SK-N-SH (cell line): ENCODE measurements around the gene ATRAID. TPM values are rescaled to one million over a fixed set of nuclear protein-coding genes. Genes with fewer than 3 reads are reported as not detected.

ENCODE experiments used
- CTCF ChIA-PET: fragments of 300-600, 350-600 bp; formaldehyde crosslinking; extraction: SDS; loops from one replicate; lab custom pipeline; 2021; lab: Yijun Ruan, JAX
- POLR2A ChIA-PET: fragments of 350-600 bp; sonication (Branson Sonifier 250); formaldehyde crosslinking; extraction: SDS; loops from one replicate; lab custom pipeline; 2020; ENCODE audit warnings: antibody characterized with exemption, inconsistent platforms; lab: Yijun Ruan, JAX
- DNase-seq: peaks from one replicate; pipeline ENCODE4 v3.0.0; 2012
- H2AFZ ChIP-seq: fragments of 200-600 bp; sonication (generic); 2 replicates; pipeline ENCODE4 v1.8.1; 2016; ENCODE audit warnings: antibody characterized with exemption, mild to moderate bottlenecking, low read depth
- H3F3A ChIP-seq: fragments of 200-600 bp; sonication (generic); replicated peaks from 2 replicates; pipeline ENCODE3; 2016; ENCODE audit warnings: antibody characterized with exemption, mild to moderate bottlenecking; ENCODE audit not compliant: insufficient read depth
- H3K27ac ChIP-seq, 2 experiments: fragments of 200-500 bp in 1 of 2; fragments of 200-600 bp in 1 of 2; sonication (Bioruptor generic) in 1 of 2; sonication (generic), shearing (Covaris generic) in 1 of 2; 2 replicates each; pipeline versions ENCODE4 v1.5.1 to v1.6.1; 2014 to 2016; ENCODE audit warnings: low read depth in 2 of 2, inconsistent platforms in 1 of 2, low read length in 1 of 2, mild to moderate bottlenecking in 1 of 2, mixed read lengths in 1 of 2
- H3K27me3 ChIP-seq: fragments of 200-600 bp; sonication (generic), shearing (Covaris generic); 2 replicates; pipeline ENCODE4 v1.6.1; 2016; ENCODE audit warnings: mixed run types; ENCODE audit not compliant: insufficient read depth
- H3K36me3 ChIP-seq, 2 experiments: fragments of 200-500 bp in 1 of 2; fragments of 200-600 bp in 1 of 2; sonication (Bioruptor generic) in 1 of 2; sonication (generic) in 1 of 2; replicated peaks in 1 of 2; 2 replicates each; pipeline versions ENCODE3 to v1.5.1; 2014 to 2016; ENCODE audit warnings: low read length in 1 of 2, mild to moderate bottlenecking in 1 of 2; ENCODE audit not compliant: insufficient read depth in 2 of 2, control insufficient read depth in 1 of 2
- H3K4me1 ChIP-seq, 2 experiments: fragments of 200-500 bp in 1 of 2; fragments of 200-600 bp in 1 of 2; sonication (Bioruptor generic) in 1 of 2; sonication (generic), shearing (Covaris generic) in 1 of 2; 2 replicates each; pipeline versions ENCODE4 v1.5.1 to v1.6.1; 2014 to 2016; ENCODE audit warnings: low read depth in 1 of 2, low read length in 1 of 2, mixed run types in 1 of 2; ENCODE audit not compliant: insufficient read depth in 2 of 2, control insufficient read depth in 1 of 2
- H3K4me2 ChIP-seq: fragments of 200-600 bp; sonication (generic), shearing (Covaris generic); 2 replicates; pipeline ENCODE4 v1.6.1; 2017; ENCODE audit warnings: mixed run types
- H3K4me3 ChIP-seq, 2 experiments: fragments of 200-500 bp in 1 of 2; fragments of 200-600 bp in 1 of 2; sonication (Bioruptor generic) in 1 of 2; sonication (generic), shearing (Covaris generic) in 1 of 2; 2 replicates each; pipeline versions ENCODE4 v1.5.1 to v1.8.1; 2014 to 2016; ENCODE audit warnings: low read depth in 2 of 2, inconsistent platforms in 1 of 2, low read length in 1 of 2, mild to moderate bottlenecking in 1 of 2, mixed read lengths in 1 of 2, moderate library complexity in 1 of 2
- H3K79me2 ChIP-seq: fragments of 200-600 bp; sonication (generic); 2 replicates; pipeline ENCODE4 v1.8.1; 2017; ENCODE audit warnings: mild to moderate bottlenecking; ENCODE audit not compliant: insufficient read depth
- H3K9ac ChIP-seq: fragments of 200-600 bp; sonication (generic); 2 replicates; pipeline ENCODE4 v1.6.1; 2017; ENCODE audit warnings: mixed run types
- H3K9me2 ChIP-seq: fragments of 200-600 bp; sonication (generic); 2 replicates; pipeline ENCODE4 v1.6.1; 2017; ENCODE audit warnings: mixed run types
- H3K9me3 ChIP-seq: fragments of 200-600 bp; sonication (generic); 2 replicates; pipeline ENCODE4 v1.6.1; 2017; ENCODE audit warnings: mixed run types, mild to moderate bottlenecking, moderate library complexity
- H4K20me1 ChIP-seq: fragments of 200-600 bp; sonication (generic); 2 replicates; pipeline ENCODE4 v1.6.1; 2017; ENCODE audit warnings: mild to moderate bottlenecking, mixed run types; ENCODE audit not compliant: insufficient read depth
- CHD2 ChIP-seq: fragments of 150-350 bp; IDR thresholded peaks from 2 replicates; pipeline ENCODE4 v1.6.1; 2018; ENCODE audit warnings: low read length; ENCODE audit not compliant: partially characterized antibody
- EP300 ChIP-seq, 2 experiments: IDR thresholded peaks; 2 replicates each; pipeline versions ENCODE4 v1.4.0 to v1.6.1; 2012; ENCODE audit warnings: borderline replicate concordance in 1 of 2, low read depth in 1 of 2, low read length in 1 of 2
- FOXJ3 ChIP-seq: sonication (generic); formaldehyde crosslinking; IDR thresholded peaks from 2 replicates; pipeline ENCODE4 v1.5.1; 2020; ENCODE audit warnings: mild to moderate bottlenecking, missing genetic modification reagents
- FOXM1 ChIP-seq: IDR thresholded peaks from 2 replicates; pipeline ENCODE4 v1.4.0; 2012; ENCODE audit warnings: low read depth, mild to moderate bottlenecking
- GATA2 ChIP-seq: sonication (generic); formaldehyde crosslinking; IDR thresholded peaks from 2 replicates; pipeline ENCODE4 v1.5.0; 2020; ENCODE audit warnings: mild to moderate bottlenecking, missing genetic modification reagents
- MAX ChIP-seq: IDR thresholded peaks from 2 replicates; pipeline ENCODE4 v1.4.0; 2012; ENCODE audit warnings: low read depth
- POLR2AphosphoS5 ChIP-seq: IDR thresholded peaks from 2 replicates; pipeline ENCODE4 v1.6.1; 2012; ENCODE audit warnings: low read depth, low read length
- RAD21 ChIP-seq: IDR thresholded peaks from 2 replicates; pipeline ENCODE4 v1.6.1; 2012; ENCODE audit warnings: mild to moderate bottlenecking, low read length
- RCOR1 ChIP-seq: fragments of 150-350 bp; IDR thresholded peaks from 2 replicates; pipeline ENCODE4 v1.6.1; 2017; ENCODE audit warnings: antibody characterized with exemption, low read length
- REST ChIP-seq: IDR thresholded peaks from 2 replicates; pipeline ENCODE4 v1.6.1; 2012; ENCODE audit warnings: mild to moderate bottlenecking, low read depth, low read length, moderate library complexity
- RFX5 ChIP-seq: IDR thresholded peaks from 2 replicates; pipeline ENCODE4 v1.6.1; 2012; ENCODE audit warnings: mild to moderate bottlenecking, improper control_type of control experiment, low read length
- SIN3A ChIP-seq: IDR thresholded peaks from 2 replicates; pipeline ENCODE4 v1.6.1; 2012; ENCODE audit warnings: low read depth, mild to moderate bottlenecking, low read length, moderate library complexity, borderline replicate concordance
- USF2 ChIP-seq: fragments of 150-350 bp; IDR thresholded peaks from 2 replicates; pipeline ENCODE4 v1.6.1; 2017; ENCODE audit warnings: antibody characterized with exemption, low read length, low read depth, borderline replicate concordance
- YY1 ChIP-seq: IDR thresholded peaks from 2 replicates; pipeline ENCODE4 v1.4.0; 2012; ENCODE audit warnings: low read depth, mild to moderate bottlenecking
- ZBTB33 ChIP-seq: IDR thresholded peaks from 2 replicates; pipeline ENCODE4 v1.4.0; 2012; ENCODE audit warnings: low read depth, borderline replicate concordance
- WGBS: methylation state at CpG from one replicate; pipeline ENCODE4 v1.1.6; 2017; ENCODE audit warnings: low lambda C conversion rate; 5-methylcytosine and 5-hydroxymethylcytosine counted together
- polyA plus RNA-seq, 3 experiments: library from polyadenylated mRNA; depleted of rRNA; stranded (reverse); fragments of >200 nt; gene quantifications; 2 replicates each; pipeline ENCODE4 v1.2.3, GENCODE V29; 2012

ATRAID gene
- polyA plus RNA-seq, 1 of the 3 experiments (the other 2 are of a cell fraction): 289 TPM

- TF ChIP-seq REST (no peak), CHD2 (no peak), RAD21 (no peak), GATA2 (CRISPR knock-in tag) (no peak), FOXM1 (no peak), YY1 (no peak), EP300 (IDR thresholded peaks at IDR 0.05; ENCODE audit: borderline replicate concordance in 1 of 2, low read depth in 1 of 2, low read length in 1 of 2) (no peak), MAX (no peak), POLR2AphosphoS5 (no peak), ZBTB33 (no peak), FOXJ3 (CRISPR knock-in tag) (no peak), USF2 (no peak), RCOR1 (no peak), SIN3A (no peak), RFX5 (no peak)
- Histone ChIP-seq H3K79me2 (no peaks in the 10 kb centered on the region), H3K4me2 (no peak overlapping the region), H3K9me2 (no peaks in the 10 kb centered on the region), H3K36me3 (peaks cover 6 to 35% of the 10 kb centered on the region in 2 experiments), H4K20me1 (no peaks in the 10 kb centered on the region), H3K9me3 (no peaks in the 10 kb centered on the region), H3K27me3 (no peaks in the 10 kb centered on the region), H3K4me3 (no peak overlapping the region), H2AFZ (no peak overlapping the region), H3K4me1 (no peaks in the 10 kb centered on the region), H3K27ac (no peak overlapping the region), H3F3A (peaks cover 4% of the 10 kb centered on the region), H3K9ac (no peak overlapping the region)
- ChIA-PET CTCF (interaction anchor here (2.2 kb wide), 1 partner anchor 100 kb away, joined by 8 read pairs; no protein-coding TSS in a partner anchor), POLR2A (interaction anchor here (0.7 kb wide), 1 partner anchor 13 kb away, joined by 4 read pairs; the partner anchor contains the start of genes ATRAID and SLC5A6)
- no peak for DNase-seq
- whole genome bisulfite sequencing: 95% methylated on average over 2 of the region's 2 CpGs
Observed at GRCh38 chr2:27198627-27199026, 13.2 kb upstream of the ATRAID start.
